ENCODE results near the gene MYO1E. TPM values are rescaled to one million over a fixed set of nuclear protein-coding genes. Genes with fewer than 3 reads are reported as not detected.

Gene MYO1E
- total RNA-seq, 1 donor from 2014 or later = 84.6 TPM

- no peak for DNase-seq (ENCODE audit: extremely low spot score, unreplicated experiment)
- Mint-ChIP-seq H3K4me3 (ENCODE audit: unreplicated experiment) (no peak overlapping the region), H3K36me3 (ENCODE audit: unreplicated experiment) (no peaks in the 10 kb centered on the region), H3K9me3 (ENCODE audit: unreplicated experiment) (no peaks in the 10 kb centered on the region), H3K27ac (ENCODE audit: unreplicated experiment) (peak overlapping the region; percentile 54), H3K4me1 (ENCODE audit: unreplicated experiment) (peaks cover 41% of the 10 kb centered on the region), H3K27me3 (ENCODE audit: unreplicated experiment) (no peaks in the 10 kb centered on the region)
- TF ChIP-seq CTCF (IDR thresholded peaks at IDR 0.05) = no peak
These were observed 5.6 kb downstream of the MYO1E start for GRCh38 chr15:59367022-59367451.

DNA sequence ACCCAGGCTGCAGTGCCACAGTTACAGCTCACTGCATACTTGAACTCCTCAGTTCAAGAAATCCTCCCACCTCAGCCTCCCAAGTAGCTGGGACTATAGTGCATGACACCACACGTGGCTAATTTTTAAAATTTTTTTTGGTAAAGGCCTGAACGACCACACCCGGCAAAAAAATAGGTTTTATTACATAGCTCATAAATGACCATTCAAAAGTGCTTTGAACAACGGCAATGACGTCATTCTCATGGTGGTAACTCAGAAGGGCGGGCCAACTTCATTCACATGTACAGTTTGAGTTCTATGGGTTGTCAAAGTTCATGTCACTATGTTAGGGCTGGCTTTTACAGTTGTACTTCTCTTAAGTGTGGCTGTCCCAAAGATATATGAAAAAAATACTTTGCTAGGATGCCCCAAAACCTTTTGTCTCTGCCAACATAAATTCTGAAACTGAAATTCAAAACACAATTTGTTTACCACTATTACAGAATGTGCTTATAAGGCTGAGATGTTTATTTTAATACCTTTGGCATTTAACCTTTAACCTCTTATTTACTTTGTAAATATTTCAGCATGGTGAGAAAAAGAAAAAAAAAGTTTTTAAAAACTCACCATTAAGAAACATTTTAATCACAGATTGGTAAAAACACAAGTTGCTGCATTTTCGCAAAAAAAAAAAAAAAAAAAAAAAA, 6.2 kb downstream of the MYO1E start:
- TF ChIP-seq CTCF (IDR thresholded peaks at IDR 0.05) = no peak
- no peak for DNase-seq (ENCODE audit: extremely low spot score, unreplicated experiment)
- Mint-ChIP-seq H3K36me3 (ENCODE audit: unreplicated experiment) (no peaks in the 10 kb centered on the region), H3K27ac (ENCODE audit: unreplicated experiment) (peak overlapping the region; percentile 54), H3K4me1 (ENCODE audit: unreplicated experiment) (peaks cover 41% of the 10 kb centered on the region), H3K27me3 (ENCODE audit: unreplicated experiment) (no peaks in the 10 kb centered on the region), H3K9me3 (ENCODE audit: unreplicated experiment) (no peaks in the 10 kb centered on the region), H3K4me3 (ENCODE audit: unreplicated experiment) (no peak overlapping the region)

DNA sequence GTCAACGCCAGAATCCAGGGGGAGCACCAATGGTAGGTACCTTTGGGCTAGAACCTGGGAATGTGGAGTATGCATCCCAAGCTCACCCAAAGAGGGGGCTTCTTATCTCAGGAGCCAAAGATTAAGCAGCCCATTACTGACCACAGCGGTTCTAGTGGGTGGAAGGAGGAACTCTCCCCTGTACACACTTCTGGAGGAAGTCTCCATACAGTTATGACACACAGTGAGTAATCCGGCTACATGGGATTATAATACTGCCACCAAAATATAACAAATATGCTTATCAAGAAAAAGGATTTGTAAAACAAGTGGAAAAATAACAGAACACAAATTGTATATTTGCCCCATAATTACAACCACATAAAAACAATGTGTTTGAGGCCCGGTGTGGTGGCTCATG, 8.4 kb downstream of the MYO1E start:
- Mint-ChIP-seq H3K4me1 (ENCODE audit: unreplicated experiment) (peaks cover 40% of the 10 kb centered on the region), H3K9me3 (ENCODE audit: unreplicated experiment) (no peaks in the 10 kb centered on the region), H3K36me3 (ENCODE audit: unreplicated experiment) (no peaks in the 10 kb centered on the region), H3K27ac (ENCODE audit: unreplicated experiment) (peak overlapping the region; percentile 47), H3K27me3 (ENCODE audit: unreplicated experiment) (no peaks in the 10 kb centered on the region), H3K4me3 (ENCODE audit: unreplicated experiment) (no peak overlapping the region)
- TF ChIP-seq CTCF (IDR thresholded peaks at IDR 0.05) = no peak
- DNase-seq (ENCODE audit: extremely low spot score, unreplicated experiment) = no peak

GRCh38 chr15:59362331-59362730, 10.3 kb downstream of the MYO1E start:
- Mint-ChIP-seq H3K4me3 (ENCODE audit: unreplicated experiment) (no peak overlapping the region), H3K4me1 (ENCODE audit: unreplicated experiment) (peaks cover 35% of the 10 kb centered on the region), H3K36me3 (ENCODE audit: unreplicated experiment) (no peaks in the 10 kb centered on the region), H3K9me3 (ENCODE audit: unreplicated experiment) (no peaks in the 10 kb centered on the region), H3K27me3 (ENCODE audit: unreplicated experiment) (no peaks in the 10 kb centered on the region), H3K27ac (ENCODE audit: unreplicated experiment) (no peak overlapping the region)
- no peak for TF ChIP-seq CTCF (IDR thresholded peaks at IDR 0.05)
- no peak for DNase-seq (ENCODE audit: extremely low spot score, unreplicated experiment)

DNA sequence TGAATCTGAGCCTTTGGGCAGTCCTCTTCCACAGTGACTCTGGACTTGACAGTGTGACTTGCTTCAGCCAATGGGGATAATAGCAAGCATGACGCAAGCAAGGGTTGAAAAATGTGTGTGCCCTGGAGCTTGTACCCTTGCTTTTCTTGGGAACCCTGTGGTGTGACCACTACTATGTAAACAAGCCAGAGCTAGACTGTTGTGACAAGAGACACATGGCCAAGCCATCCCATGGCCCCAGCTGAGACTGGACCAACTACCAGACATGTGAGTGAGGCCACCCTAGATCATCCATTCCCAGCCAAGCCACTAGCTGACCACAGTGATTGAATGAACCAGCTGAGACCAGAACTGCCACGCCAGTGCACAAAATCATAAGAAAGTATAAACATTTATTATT, 11.8 kb downstream of the MYO1E start:
- Mint-ChIP-seq H3K9me3 (ENCODE audit: unreplicated experiment) (no peaks in the 10 kb centered on the region), H3K27me3 (ENCODE audit: unreplicated experiment) (no peaks in the 10 kb centered on the region), H3K4me1 (ENCODE audit: unreplicated experiment) (peaks cover 22% of the 10 kb centered on the region), H3K27ac (ENCODE audit: unreplicated experiment) (no peak overlapping the region), H3K36me3 (ENCODE audit: unreplicated experiment) (peaks cover 2% of the 10 kb centered on the region), H3K4me3 (ENCODE audit: unreplicated experiment) (no peak overlapping the region)
- no peak for TF ChIP-seq CTCF (IDR thresholded peaks at IDR 0.05)
- no peak for DNase-seq (ENCODE audit: extremely low spot score, unreplicated experiment)
